A549 (cell line): ENCODE data around the gene SLC45A1.

Experiments
- BHLHE40 ChIP-seq: IDR thresholded peaks from 2 replicates; pipeline ENCODE4 v1.6.1; 2012; ENCODE audit warnings: low read depth, low read length, inconsistent platforms
- MAX ChIP-seq: IDR thresholded peaks from 2 replicates; pipeline ENCODE4 v1.6.1; 2012

GRCh38 chr1:8314346-8315280, 3.3 kb upstream of the SLC45A1 start:
- TF ChIP-seq MAX (peak; percentile 34; the same call in 1 of the 2 replicates), BHLHE40 (no peak)
